B cell (primary cell): Measurements from ENCODE around the gene RABL6. TPM values are rescaled to one million over a fixed set of nuclear protein-coding genes. Genes with fewer than 3 reads are reported as not detected.

Experiments used
- ATAC-seq: fragments of 200-7000 bp; cut with Tn5 transposase; one replicate; pipeline ENCODE4 v1.10.0; 2021; ENCODE audit warnings: low read depth, mild to moderate bottlenecking, moderate number of reproducible peaks, moderate library complexity
- CTCF ChIA-PET: fragments of 350-600 bp; sonication (Branson Sonifier 250); formaldehyde crosslinking; loops from one replicate; lab custom pipeline; 2021; ENCODE audit warnings: antibody characterized with exemption, inconsistent platforms; lab: Charles Lee
- POLR2A ChIA-PET: fragments of 350-600 bp; sonication (Branson Sonifier 250); formaldehyde crosslinking; loops from one replicate; lab custom pipeline; 2021; ENCODE audit warnings: antibody characterized with exemption; lab: Charles Lee
- DNase-seq: peaks from one replicate; pipeline ENCODE4 v3.0.0; 2013
- H2AFZ ChIP-seq: 2 replicates; pipeline ENCODE4 v1.6.1; 2012; ENCODE audit warnings: mild to moderate bottlenecking, low read depth, low read length; ENCODE audit not compliant: insufficient read depth, poor library complexity, severe bottlenecking
- H3K27ac ChIP-seq, 2 donors: 1 replicate in 1 of 2; 2 replicates in 1 of 2; pipeline ENCODE4 v1.5.1; 2012 to 2013; ENCODE audit warnings: low read length in 2 of 2, mild to moderate bottlenecking in 2 of 2, moderate library complexity in 1 of 2
- H3K27me3 ChIP-seq, 4 experiments: fragments of 200-600 bp in 1 of 4; sonication (generic) in 1 of 4; replicated peaks in 1 of 4; 1 replicate in 2 of 4; 2 replicates in 2 of 4; pipeline versions ENCODE4 v1.6.1 to v1.7.0; 2013 to 2016; ENCODE audit warnings: low read length in 3 of 4, mild to moderate bottlenecking in 2 of 4, mixed read lengths in 1 of 4, moderate library complexity in 1 of 4; ENCODE audit not compliant: insufficient read depth in 4 of 4, control insufficient read depth in 3 of 4; ENCODE audit errors: control extremely low read depth in 1 of 4
- H3K36me3 ChIP-seq, 2 experiments: replicated peaks in 1 of 2; 1 replicate in 1 of 2; 2 replicates in 1 of 2; pipeline versions ENCODE4 v1.6.1 to v1.7.1; 2013; ENCODE audit warnings: low read length in 1 of 2; ENCODE audit not compliant: insufficient read depth in 2 of 2, control insufficient read depth in 1 of 2; ENCODE audit errors: control extremely low read depth in 1 of 2, extremely low read depth in 1 of 2
- H3K4me1 ChIP-seq, 2 donors: fragments of 200-600 bp in 1 of 2; sonication (generic) in 1 of 2; 1 replicate in 1 of 2; 2 replicates in 1 of 2; pipeline versions ENCODE4 v1.5.1 to v1.6.1; 2013 to 2017; ENCODE audit warnings: low read length in 2 of 2; ENCODE audit not compliant: control insufficient read depth in 2 of 2, insufficient read depth in 2 of 2
- H3K4me2 ChIP-seq: replicated peaks from 2 replicates; pipeline ENCODE3; 2012; ENCODE audit warnings: mild to moderate bottlenecking, low read depth, low read length; ENCODE audit not compliant: poor library complexity, severe bottlenecking
- H3K4me3 ChIP-seq, 5 experiments: fragments of 200-600 bp in 1 of 5; sonication (generic) in 1 of 5; 1 replicate in 3 of 5; 2 replicates in 2 of 5; pipeline versions ENCODE4 v1.5.1 to v1.7.0; 2011 to 2016; ENCODE audit warnings: low read length in 4 of 5, mild to moderate bottlenecking in 4 of 5, low read depth in 2 of 5, control low read depth in 1 of 5, moderate library complexity in 1 of 5; ENCODE audit not compliant: insufficient read depth in 1 of 5; ENCODE audit errors: control extremely low read depth in 1 of 5, extremely low read depth in 1 of 5
- H3K79me2 ChIP-seq: fragments of 200-600 bp; sonication (generic); one replicate; pipeline ENCODE4 v1.6.0; 2016; ENCODE audit warnings: low read length; ENCODE audit not compliant: control insufficient read depth, insufficient read depth
- H3K9ac ChIP-seq: fragments of 200-600 bp; sonication (generic); 2 replicates; pipeline ENCODE4 v1.6.1; 2017; ENCODE audit warnings: mild to moderate bottlenecking, low read length, moderate library complexity
- H3K9me3 ChIP-seq, 3 donors: one replicate each; pipeline versions ENCODE4 v1.6.1 to v1.7.1; 2013; ENCODE audit warnings: low read length in 2 of 3; ENCODE audit not compliant: control insufficient read depth in 2 of 3, insufficient read depth in 1 of 3; ENCODE audit errors: control extremely low read depth in 1 of 3
- H4K20me1 ChIP-seq: 2 replicates; pipeline ENCODE4 v1.6.0; 2012; ENCODE audit warnings: mild to moderate bottlenecking, low read length; ENCODE audit not compliant: insufficient read depth, control insufficient read depth, poor library complexity, severe bottlenecking
- H3K27ac Mint-ChIP-seq: one replicate; pipeline ENCODE4 v1.8.0; 2021; ENCODE audit warnings: mixed read lengths
- H3K27me3 Mint-ChIP-seq: one replicate; pipeline ENCODE4 v1.8.0; 2021; ENCODE audit warnings: mixed read lengths
- H3K4me1 Mint-ChIP-seq: one replicate; pipeline ENCODE4 v1.8.0; 2021; ENCODE audit warnings: mixed read lengths
- H3K4me3 Mint-ChIP-seq: one replicate; pipeline ENCODE4 v1.8.0; 2021; ENCODE audit warnings: mixed read lengths
- H3K9me3 Mint-ChIP-seq: one replicate; pipeline ENCODE4 v1.8.0; 2022; ENCODE audit warnings: mixed read lengths; ENCODE audit not compliant: insufficient read depth
- EZH2 ChIP-seq: IDR thresholded peaks from 2 replicates; pipeline ENCODE4 v1.6.1; 2012; ENCODE audit warnings: borderline replicate concordance, low read depth, mild to moderate bottlenecking, moderate library complexity, low read length; ENCODE audit not compliant: insufficient read depth, poor library complexity, severe bottlenecking
- WGBS: methylation state at CpG from one replicate; pipeline ENCODE4 v1.1.5; 2013; ENCODE audit warnings: missing lambda C conversion rate; ENCODE audit not compliant: insufficient coverage; 5-methylcytosine and 5-hydroxymethylcytosine counted together
- intact Hi-C: fragments of 100-400 bp; cut with micrococcal nuclease; formaldehyde crosslinking; loops from one replicate; pipeline ENCODE4 v1.10.0; 2022
- polyA plus RNA-seq: library from polyadenylated mRNA; depleted of rRNA; stranded (reverse); fragments of >200 nt; gene quantifications from 2 replicates; pipeline ENCODE4 v1.2.3, GENCODE V29; 2012
- total RNA-seq, 2 donors: library from RNA; stranded (reverse); fragments of 120-200 nt in 1 of 2; gene quantifications; 1 replicate in 1 of 2; 2 replicates in 1 of 2; pipeline versions ENCODE4 v1.2.3 to v1.2.4, GENCODE V29; 2013 to 2022
- TF ChIP-seq, protein P1 (sequence below): fragments of 200-600 bp; IDR thresholded peaks from one replicate; pipeline ENCODE4 v1.8.0; 2022; ENCODE audit warnings: antibody characterized with exemption, mild to moderate bottlenecking

The RABL6 gene
- total and polyA plus RNA-seq, 2 donors (not counting 1 experiment from before 2014, with no cell fraction given), result 33.6 to 70.5 TPM

GRCh38 chr9:136763649-136764035, 44.1 kb upstream of the RABL6 start:
- peaks cover 3% of the 10 kb centered on the region for H3K79me2 ChIP-seq
- no peak overlapping the region for H3K4me3 Mint-ChIP-seq
- H3K27ac Mint-ChIP-seq, result peak overlapping the region; percentile 20
- TF ChIP-seq EZH2, result no peak
- TF ChIP-seq, protein P1, sequence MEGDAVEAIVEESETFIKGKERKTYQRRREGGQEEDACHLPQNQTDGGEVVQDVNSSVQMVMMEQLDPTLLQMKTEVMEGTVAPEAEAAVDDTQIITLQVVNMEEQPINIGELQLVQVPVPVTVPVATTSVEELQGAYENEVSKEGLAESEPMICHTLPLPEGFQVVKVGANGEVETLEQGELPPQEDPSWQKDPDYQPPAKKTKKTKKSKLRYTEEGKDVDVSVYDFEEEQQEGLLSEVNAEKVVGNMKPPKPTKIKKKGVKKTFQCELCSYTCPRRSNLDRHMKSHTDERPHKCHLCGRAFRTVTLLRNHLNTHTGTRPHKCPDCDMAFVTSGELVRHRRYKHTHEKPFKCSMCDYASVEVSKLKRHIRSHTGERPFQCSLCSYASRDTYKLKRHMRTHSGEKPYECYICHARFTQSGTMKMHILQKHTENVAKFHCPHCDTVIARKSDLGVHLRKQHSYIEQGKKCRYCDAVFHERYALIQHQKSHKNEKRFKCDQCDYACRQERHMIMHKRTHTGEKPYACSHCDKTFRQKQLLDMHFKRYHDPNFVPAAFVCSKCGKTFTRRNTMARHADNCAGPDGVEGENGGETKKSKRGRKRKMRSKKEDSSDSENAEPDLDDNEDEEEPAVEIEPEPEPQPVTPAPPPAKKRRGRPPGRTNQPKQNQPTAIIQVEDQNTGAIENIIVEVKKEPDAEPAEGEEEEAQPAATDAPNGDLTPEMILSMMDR, result no peak
- no peaks in the 10 kb centered on the region for H3K9me3 Mint-ChIP-seq
- H3K9ac ChIP-seq, result no peak overlapping the region
- CTCF ChIA-PET, result interaction anchor here (1.0 to 1.3 kb wide), 2 partner anchors 63 to 272 kb away, joined by 3 to 6 read pairs; no protein-coding TSS in a partner anchor
- H3K4me1 ChIP-seq, result peaks cover 41 to 81% of the 10 kb centered on the region in 2 donors
- peaks cover 0 to 3% (median 2%) of the 10 kb centered on the region in 4 experiments for H3K27me3 ChIP-seq
- H3K4me1 Mint-ChIP-seq, result peaks cover 52% of the 10 kb centered on the region
- POLR2A ChIA-PET, result interaction anchor here (0.6 to 1.5 kb wide), 3 partner anchors 22 to 271 kb away, joined by 3 to 4 read pairs (median 3); no protein-coding TSS in a partner anchor
- H3K27me3 Mint-ChIP-seq, result no peaks in the 10 kb centered on the region
- no peak overlapping the region for H3K4me3 ChIP-seq
- no peaks in the 10 kb centered on the region for H3K36me3 ChIP-seq
- H3K27ac ChIP-seq, result no peak overlapping the region
- H4K20me1 ChIP-seq, result no peaks in the 10 kb centered on the region
- no peak for DNase-seq
- no peak overlapping the region for H3K4me2 ChIP-seq
- no peak for ATAC-seq
- WGBS, result 90% methylated on average over 14 of the region's 14 CpGs
- intact Hi-C loops, result no loop called here
- no peak overlapping the region for H2AFZ ChIP-seq
- H3K9me3 ChIP-seq, result no peaks in the 10 kb centered on the region

DNA sequence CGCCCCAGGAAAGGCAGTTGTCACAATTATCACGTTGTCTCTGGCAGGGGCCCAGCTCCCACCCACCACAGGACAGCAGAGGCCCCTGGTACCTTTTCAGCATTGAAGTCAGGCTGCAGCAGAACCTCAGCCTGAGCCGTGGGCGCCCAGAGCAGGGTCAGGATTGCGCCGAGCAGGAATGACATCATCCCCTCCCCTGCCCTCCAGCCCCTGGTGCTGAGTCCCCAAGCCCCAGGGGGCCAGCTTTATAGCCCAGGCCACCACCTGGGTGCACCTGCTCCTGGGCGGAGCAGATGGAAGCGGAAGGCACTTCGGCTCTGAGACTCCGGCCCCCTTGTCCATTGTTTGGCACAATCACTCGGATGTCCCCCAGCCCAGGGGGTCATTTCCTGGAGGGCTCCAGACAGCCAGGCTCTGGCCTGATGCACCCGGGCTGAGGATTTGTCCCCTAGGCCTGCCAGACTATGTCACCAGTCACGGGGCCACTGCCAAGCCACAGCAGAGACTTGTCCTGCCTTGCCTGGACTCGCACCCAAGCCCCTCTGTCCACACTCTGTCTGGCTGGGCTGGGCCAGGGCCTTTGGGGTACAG, 43.4 kb upstream of the RABL6 start, which contains the start of gene LCN15:
LCN15 (minus strand) TSS at position 218 of the 591 bp plus-strand sequence; CDS start at position 188, 30 bp downstream.
- no peak within 1 kb of the TSS for H3K4me3 ChIP-seq
- POLR2A ChIA-PET, result interaction anchor here (0.6 to 1.5 kb wide), 2 partner anchors 36 to 502 kb away, joined by 3 to 6 read pairs; no protein-coding TSS in a partner anchor
- DNase-seq (no peak), ATAC-seq (no peak)
- intact Hi-C loops, result no loop called here
- CTCF ChIA-PET, result interaction anchor here (1.0 to 1.3 kb wide), 3 partner anchors 36 to 271 kb away, joined by 3 to 6 read pairs (median 4); no protein-coding TSS in a partner anchor
- peaks cover 0 to 3% (median 2%) of the 10 kb centered on the region in 4 experiments for H3K27me3 ChIP-seq
- H3K4me2 ChIP-seq, result no peak within 1 kb of the TSS
- H3K4me1 Mint-ChIP-seq, result peaks cover 50% of the 10 kb centered on the region
- no peak within 1 kb of the TSS for H2AFZ ChIP-seq
- H3K9me3 Mint-ChIP-seq, result no peaks in the 10 kb centered on the region
- no peaks in the 10 kb centered on the region for H3K36me3 ChIP-seq
- WGBS, result 93% methylated on average over 14 of the region's 14 CpGs
- peaks cover 3% of the 10 kb centered on the region for H3K79me2 ChIP-seq
- no peaks in the 10 kb centered on the region for H3K9me3 ChIP-seq
- no peak within 1 kb of the TSS for H3K9ac ChIP-seq
- no peak within 1 kb of the TSS for H3K27ac ChIP-seq
- H4K20me1 ChIP-seq, result no peaks in the 10 kb centered on the region
- H3K27me3 Mint-ChIP-seq, result no peaks in the 10 kb centered on the region
- no peak for TF ChIP-seq EZH2
- TF ChIP-seq, protein P1, result no peak
- no peak within 1 kb of the TSS for H3K4me3 Mint-ChIP-seq
- H3K27ac Mint-ChIP-seq, result peak within 1 kb of the TSS; percentile 20
- H3K4me1 ChIP-seq, result peaks cover 34 to 74% of the 10 kb centered on the region in 2 donors
